A549 (cell line): Measurements from ENCODE around the gene GPS2.

Source experiments
- CTCF ChIP-seq: fragments of >200 bp; sonication (Bioruptor Twin); formaldehyde crosslinking; IDR thresholded peaks from 3 replicates; pipeline ENCODE4 v1.5.1; 2016
- EHF ChIP-seq: fragments of 250-450 bp; sonication (Bioruptor Pico); IDR thresholded peaks from 2 replicates; pipeline ENCODE4 v1.5.0; 2020; ENCODE audit warnings: mild to moderate bottlenecking
- JUN ChIP-seq, 2 experiments: fragments of >200 bp; sonication (Bioruptor Twin); formaldehyde crosslinking; IDR thresholded peaks; 2 replicates in 1 of 2; 3 replicates in 1 of 2; pipeline ENCODE4 v1.6.1; 2016 to 2017
- RFX5 ChIP-seq: fragments of 450-650 bp; IDR thresholded peaks from 2 replicates; pipeline ENCODE4 v1.7.1; 2014; ENCODE audit warnings: antibody characterized with exemption, mild to moderate bottlenecking, moderate library complexity
- TF ChIP-seq, protein P1 (sequence below): fragments of 200-600 bp; sonication (generic); IDR thresholded peaks from 2 replicates; pipeline ENCODE4 v1.6.1; 2016; ENCODE audit warnings: antibody characterized with exemption, mild to moderate bottlenecking, moderate library complexity

DNA sequence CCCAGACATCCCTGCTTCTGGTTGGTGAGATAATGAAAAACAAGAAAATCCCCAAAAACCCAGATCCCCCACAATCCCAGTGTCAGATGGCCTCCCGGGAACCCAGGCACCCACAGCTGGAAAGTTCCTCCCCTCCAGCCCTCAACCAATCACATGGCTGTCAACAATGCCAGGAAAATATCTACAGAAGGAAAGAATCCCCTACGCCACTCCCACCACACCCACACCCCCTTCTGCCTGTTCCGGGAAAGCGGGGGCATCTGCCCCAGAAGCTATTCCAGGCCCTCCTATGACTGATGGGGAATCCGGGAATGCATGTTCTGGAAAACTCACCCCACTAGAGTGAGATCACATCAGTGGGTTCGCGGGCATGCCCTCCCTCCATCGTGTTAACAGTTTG is 41.6 kb upstream of the GPS2 start:
- no peak for TF ChIP-seq JUN (IDR thresholded peaks at IDR 0.05)
- TF ChIP-seq CTCF: no peak
- TF ChIP-seq EHF (CRISPR knock-in tag): no peak
- no peak for TF ChIP-seq RFX5
- TF ChIP-seq, protein P1, sequence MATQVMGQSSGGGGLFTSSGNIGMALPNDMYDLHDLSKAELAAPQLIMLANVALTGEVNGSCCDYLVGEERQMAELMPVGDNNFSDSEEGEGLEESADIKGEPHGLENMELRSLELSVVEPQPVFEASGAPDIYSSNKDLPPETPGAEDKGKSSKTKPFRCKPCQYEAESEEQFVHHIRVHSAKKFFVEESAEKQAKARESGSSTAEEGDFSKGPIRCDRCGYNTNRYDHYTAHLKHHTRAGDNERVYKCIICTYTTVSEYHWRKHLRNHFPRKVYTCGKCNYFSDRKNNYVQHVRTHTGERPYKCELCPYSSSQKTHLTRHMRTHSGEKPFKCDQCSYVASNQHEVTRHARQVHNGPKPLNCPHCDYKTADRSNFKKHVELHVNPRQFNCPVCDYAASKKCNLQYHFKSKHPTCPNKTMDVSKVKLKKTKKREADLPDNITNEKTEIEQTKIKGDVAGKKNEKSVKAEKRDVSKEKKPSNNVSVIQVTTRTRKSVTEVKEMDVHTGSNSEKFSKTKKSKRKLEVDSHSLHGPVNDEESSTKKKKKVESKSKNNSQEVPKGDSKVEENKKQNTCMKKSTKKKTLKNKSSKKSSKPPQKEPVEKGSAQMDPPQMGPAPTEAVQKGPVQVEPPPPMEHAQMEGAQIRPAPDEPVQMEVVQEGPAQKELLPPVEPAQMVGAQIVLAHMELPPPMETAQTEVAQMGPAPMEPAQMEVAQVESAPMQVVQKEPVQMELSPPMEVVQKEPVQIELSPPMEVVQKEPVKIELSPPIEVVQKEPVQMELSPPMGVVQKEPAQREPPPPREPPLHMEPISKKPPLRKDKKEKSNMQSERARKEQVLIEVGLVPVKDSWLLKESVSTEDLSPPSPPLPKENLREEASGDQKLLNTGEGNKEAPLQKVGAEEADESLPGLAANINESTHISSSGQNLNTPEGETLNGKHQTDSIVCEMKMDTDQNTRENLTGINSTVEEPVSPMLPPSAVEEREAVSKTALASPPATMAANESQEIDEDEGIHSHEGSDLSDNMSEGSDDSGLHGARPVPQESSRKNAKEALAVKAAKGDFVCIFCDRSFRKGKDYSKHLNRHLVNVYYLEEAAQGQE: no peak
